ENCODE data around the gene DNAH3. TPM values are rescaled to one million over a fixed set of nuclear protein-coding genes. Genes with fewer than 3 reads are reported as not detected.
A peak's percentile ranks its signal among the peaks of the same experiment; 100 is the strongest.
"Not testable (repeated sequence)": the region's sequence is repeated elsewhere in the genome, so short reads cannot be mapped to it uniquely, and the experiment has no call there.

The DNAH3 gene
- total RNA-seq, 2 donors from 2014 or later: 0.02 TPM; not detected in 1

- H3K27me3 Mint-ChIP-seq (ENCODE audit: low read depth): no peaks in the 10 kb centered on the region
- ATAC-seq (replicated peaks in 1 of 2) (no peak), DNase-seq (no peak)
- no peak overlapping the region for H3K27ac Mint-ChIP-seq
- peaks cover 20 to 22% of the 10 kb centered on the region in 2 donors for H3K36me3 Mint-ChIP-seq (ENCODE audit: insufficient read depth in 2 of 2)
- H3K4me3 Mint-ChIP-seq: no peak overlapping the region
- H3K4me1 Mint-ChIP-seq (ENCODE audit: low read depth): peaks cover 10% of the 10 kb centered on the region
- peaks cover 7 to 17% of the 10 kb centered on the region in 2 donors for H3K9me3 Mint-ChIP-seq
Observed at GRCh38 chr16:21185659-21186325, 35.1 kb upstream of the DNAH3 start.

GRCh38 chr16:21184834-21185233 lies 34.2 kb upstream of the DNAH3 start:
- no peaks in the 10 kb centered on the region for H3K27me3 Mint-ChIP-seq (ENCODE audit: low read depth)
- H3K9me3 Mint-ChIP-seq: peaks cover 7 to 17% of the 10 kb centered on the region in 2 donors
- peak in 1 of 2 donors; percentile 4 for DNase-seq
- H3K4me3 Mint-ChIP-seq: no peak overlapping the region
- peaks cover 10% of the 10 kb centered on the region for H3K4me1 Mint-ChIP-seq (ENCODE audit: low read depth)
- peak in 1 of 2 donors; percentile 28 for ATAC-seq (replicated peaks in 1 of 2)
- H3K27ac Mint-ChIP-seq: no peak overlapping the region
- H3K36me3 Mint-ChIP-seq (ENCODE audit: insufficient read depth in 2 of 2): peaks cover 22 to 23% of the 10 kb centered on the region in 2 donors

GRCh38 chr16:21183995-21184394 lies 33.3 kb upstream of the DNAH3 start:
- no peak for ATAC-seq (replicated peaks in 1 of 2)
- Mint-ChIP-seq H3K27me3 (ENCODE audit: low read depth) (no peaks in the 10 kb centered on the region), H3K4me3 (no peak overlapping the region), H3K27ac (no peak overlapping the region), H3K4me1 (ENCODE audit: low read depth) (peaks cover 10% of the 10 kb centered on the region), H3K36me3 (ENCODE audit: insufficient read depth in 2 of 2) (peaks cover 22 to 24% of the 10 kb centered on the region in 2 donors), H3K9me3 (peaks cover 7 to 17% of the 10 kb centered on the region in 2 donors)
- DNase-seq: no peak

GRCh38 chr16:21179983-21180365 lies 29.3 kb upstream of the DNAH3 start:
- H3K27me3 Mint-ChIP-seq (ENCODE audit: low read depth): no peaks in the 10 kb centered on the region
- ATAC-seq (replicated peaks in 1 of 2) (no peak), DNase-seq (no peak)
- H3K36me3 Mint-ChIP-seq (ENCODE audit: insufficient read depth in 2 of 2): peaks cover 20 to 25% of the 10 kb centered on the region in 2 donors
- no peak overlapping the region for H3K4me3 Mint-ChIP-seq
- H3K9me3 Mint-ChIP-seq: peaks cover 7 to 13% of the 10 kb centered on the region in 2 donors
- no peaks in the 10 kb centered on the region for H3K4me1 Mint-ChIP-seq (ENCODE audit: low read depth)
- H3K27ac Mint-ChIP-seq: no peak overlapping the region

GRCh38 chr16:21179126-21179982 lies 28.7 kb upstream of the DNAH3 start:
- H3K27ac Mint-ChIP-seq: no peak overlapping the region
- H3K27me3 Mint-ChIP-seq (ENCODE audit: low read depth): no peaks in the 10 kb centered on the region
- no peak overlapping the region for H3K4me3 Mint-ChIP-seq
- peaks cover 4 to 7% of the 10 kb centered on the region in 2 donors for H3K9me3 Mint-ChIP-seq
- H3K36me3 Mint-ChIP-seq (ENCODE audit: insufficient read depth in 2 of 2): peaks cover 14 to 23% of the 10 kb centered on the region in 2 donors
- ATAC-seq (replicated peaks in 1 of 2) (no peak), DNase-seq (no peak)
- no peaks in the 10 kb centered on the region for H3K4me1 Mint-ChIP-seq (ENCODE audit: low read depth)

GRCh38 chr16:21175397-21175796 lies 24.8 kb upstream of the DNAH3 start:
- Mint-ChIP-seq H3K4me1 (ENCODE audit: low read depth) (no peaks in the 10 kb centered on the region), H3K27me3 (ENCODE audit: low read depth) (no peaks in the 10 kb centered on the region), H3K36me3 (ENCODE audit: insufficient read depth in 2 of 2) (peaks cover 2 to 4% of the 10 kb centered on the region in 2 donors), H3K4me3 (no peak overlapping the region), H3K27ac (no peak overlapping the region), H3K9me3 (peaks cover 0 to 3% of the 10 kb centered on the region in 2 donors)
- no peak for ATAC-seq (replicated peaks in 1 of 2)
- DNase-seq: no peak

- Mint-ChIP-seq H3K4me1 (ENCODE audit: low read depth) (no peaks in the 10 kb centered on the region), H3K9me3 (no peaks in the 10 kb centered on the region), H3K36me3 (ENCODE audit: insufficient read depth in 2 of 2) (peaks cover 0 to 2% of the 10 kb centered on the region in 2 donors), H3K27ac (no peak overlapping the region), H3K4me3 (no peak overlapping the region), H3K27me3 (ENCODE audit: low read depth) (no peaks in the 10 kb centered on the region)
- DNase-seq (no peak), ATAC-seq (replicated peaks in 1 of 2) (no peak)
Observed at GRCh38 chr16:21172650-21173049, 22.0 kb upstream of the DNAH3 start.

- H3K36me3 Mint-ChIP-seq (ENCODE audit: insufficient read depth in 2 of 2): not testable (repeated sequence)
Observed at GRCh38 chr16:21170116-21170515, 19.5 kb upstream of the DNAH3 start.

GRCh38 chr16:21169249-21169981 lies 18.8 kb upstream of the DNAH3 start:
- no peaks in the 10 kb centered on the region for H3K9me3 Mint-ChIP-seq
- ATAC-seq (replicated peaks in 1 of 2) (peak in 1 of 2 donors; percentile 67), DNase-seq (no peak)
- peaks cover 0 to 2% of the 10 kb centered on the region in 2 donors for H3K36me3 Mint-ChIP-seq (ENCODE audit: insufficient read depth in 2 of 2)
- no peak overlapping the region for H3K27ac Mint-ChIP-seq
- H3K27me3 Mint-ChIP-seq (ENCODE audit: low read depth): no peaks in the 10 kb centered on the region
- H3K4me3 Mint-ChIP-seq: no peak overlapping the region
- H3K4me1 Mint-ChIP-seq (ENCODE audit: low read depth): no peaks in the 10 kb centered on the region

More at GRCh38 chr16:21170116-21170515, 19.5 kb upstream of the DNAH3 start:
- H3K27me3 Mint-ChIP-seq (ENCODE audit: low read depth); H3K4me3 Mint-ChIP-seq; ATAC-seq (replicated peaks in 1 of 2); H3K27ac Mint-ChIP-seq; DNase-seq; H3K4me1 Mint-ChIP-seq (ENCODE audit: low read depth); H3K9me3 Mint-ChIP-seq: not testable (repeated sequence)

- DNase-seq (no peak), ATAC-seq (replicated peaks in 1 of 2) (peak in 1 of 2 donors; percentile 35)
- no peaks in the 10 kb centered on the region for H3K27me3 Mint-ChIP-seq (ENCODE audit: low read depth)
- no peak overlapping the region for H3K27ac Mint-ChIP-seq
- no peak overlapping the region for H3K4me3 Mint-ChIP-seq
- peaks cover 0 to 2% of the 10 kb centered on the region in 2 donors for H3K36me3 Mint-ChIP-seq (ENCODE audit: insufficient read depth in 2 of 2)
- H3K4me1 Mint-ChIP-seq (ENCODE audit: low read depth): no peaks in the 10 kb centered on the region
- no peaks in the 10 kb centered on the region for H3K9me3 Mint-ChIP-seq
Observed at GRCh38 chr16:21167929-21168602, 17.4 kb upstream of the DNAH3 start.

- no peaks in the 10 kb centered on the region for H3K27me3 Mint-ChIP-seq (ENCODE audit: low read depth)
- H3K9me3 Mint-ChIP-seq: no peaks in the 10 kb centered on the region
- no peaks in the 10 kb centered on the region for H3K4me1 Mint-ChIP-seq (ENCODE audit: low read depth)
- no peak for DNase-seq
- peaks cover 0 to 2% of the 10 kb centered on the region in 2 donors for H3K36me3 Mint-ChIP-seq (ENCODE audit: insufficient read depth in 2 of 2)
- peak in 1 of 2 donors; percentile 17 for ATAC-seq (replicated peaks in 1 of 2)
- H3K4me3 Mint-ChIP-seq: no peak overlapping the region
- H3K27ac Mint-ChIP-seq: no peak overlapping the region
Observed at GRCh38 chr16:21167360-21167759, 16.7 kb upstream of the DNAH3 start.

GRCh38 chr16:21166561-21166961 lies 15.9 kb upstream of the DNAH3 start:
- no peak for DNase-seq
- H3K36me3 Mint-ChIP-seq (ENCODE audit: insufficient read depth in 2 of 2): peaks cover 0 to 2% of the 10 kb centered on the region in 2 donors
- no peak for ATAC-seq (replicated peaks in 1 of 2)
- H3K27me3 Mint-ChIP-seq (ENCODE audit: low read depth): no peaks in the 10 kb centered on the region
- no peaks in the 10 kb centered on the region for H3K9me3 Mint-ChIP-seq
- H3K4me3 Mint-ChIP-seq: no peak overlapping the region
- H3K4me1 Mint-ChIP-seq (ENCODE audit: low read depth): no peaks in the 10 kb centered on the region
- no peak overlapping the region for H3K27ac Mint-ChIP-seq
